ENCODE data around the gene GNL2.

DNA sequence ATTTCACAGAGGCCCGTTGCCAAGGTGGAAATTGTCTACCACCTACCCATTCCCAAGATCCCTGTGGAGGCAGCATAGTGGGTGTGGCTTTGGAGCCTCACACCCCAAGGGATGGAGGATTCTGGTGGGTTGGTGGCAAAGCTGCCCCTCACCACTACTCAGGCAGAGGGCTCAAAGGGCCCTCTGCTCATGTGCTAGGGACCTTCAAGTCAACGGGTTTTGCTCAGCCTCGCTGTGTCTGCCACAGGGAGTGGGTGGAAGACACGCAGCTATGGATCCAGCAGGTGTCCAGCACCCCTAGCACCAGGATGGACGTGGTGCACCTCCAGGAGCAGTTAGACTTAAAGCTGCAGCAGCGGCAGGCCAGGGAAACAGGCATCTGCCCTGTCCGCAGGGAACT is 36.7 kb downstream of the GNL2 start:
- no peak for TF ChIP-seq POLR2A (IDR thresholded peaks at IDR 0.05)
- TF ChIP-seq, protein P1, sequence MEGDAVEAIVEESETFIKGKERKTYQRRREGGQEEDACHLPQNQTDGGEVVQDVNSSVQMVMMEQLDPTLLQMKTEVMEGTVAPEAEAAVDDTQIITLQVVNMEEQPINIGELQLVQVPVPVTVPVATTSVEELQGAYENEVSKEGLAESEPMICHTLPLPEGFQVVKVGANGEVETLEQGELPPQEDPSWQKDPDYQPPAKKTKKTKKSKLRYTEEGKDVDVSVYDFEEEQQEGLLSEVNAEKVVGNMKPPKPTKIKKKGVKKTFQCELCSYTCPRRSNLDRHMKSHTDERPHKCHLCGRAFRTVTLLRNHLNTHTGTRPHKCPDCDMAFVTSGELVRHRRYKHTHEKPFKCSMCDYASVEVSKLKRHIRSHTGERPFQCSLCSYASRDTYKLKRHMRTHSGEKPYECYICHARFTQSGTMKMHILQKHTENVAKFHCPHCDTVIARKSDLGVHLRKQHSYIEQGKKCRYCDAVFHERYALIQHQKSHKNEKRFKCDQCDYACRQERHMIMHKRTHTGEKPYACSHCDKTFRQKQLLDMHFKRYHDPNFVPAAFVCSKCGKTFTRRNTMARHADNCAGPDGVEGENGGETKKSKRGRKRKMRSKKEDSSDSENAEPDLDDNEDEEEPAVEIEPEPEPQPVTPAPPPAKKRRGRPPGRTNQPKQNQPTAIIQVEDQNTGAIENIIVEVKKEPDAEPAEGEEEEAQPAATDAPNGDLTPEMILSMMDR (IDR thresholded peaks at IDR 0.05): no peak
